PC-9 (cell line): ENCODE data around the gene APCDD1L.

ENCODE experiments used
- EZH2 ChIP-seq: fragments of 200-600 bp; sonication (generic); IDR thresholded peaks from 2 replicates; pipeline ENCODE4 v1.8.0; 2017; ENCODE audit warnings: antibody characterized with exemption, low read depth
- TF ChIP-seq, protein P1 (sequence below): fragments of 200-600 bp; sonication (generic); conservative IDR thresholded peaks from 2 replicates; pipeline ENCODE4 v1.6.1; 2017; ENCODE audit warnings: mixed run types, antibody characterized with exemption, mild to moderate bottlenecking, moderate library complexity

DNA sequence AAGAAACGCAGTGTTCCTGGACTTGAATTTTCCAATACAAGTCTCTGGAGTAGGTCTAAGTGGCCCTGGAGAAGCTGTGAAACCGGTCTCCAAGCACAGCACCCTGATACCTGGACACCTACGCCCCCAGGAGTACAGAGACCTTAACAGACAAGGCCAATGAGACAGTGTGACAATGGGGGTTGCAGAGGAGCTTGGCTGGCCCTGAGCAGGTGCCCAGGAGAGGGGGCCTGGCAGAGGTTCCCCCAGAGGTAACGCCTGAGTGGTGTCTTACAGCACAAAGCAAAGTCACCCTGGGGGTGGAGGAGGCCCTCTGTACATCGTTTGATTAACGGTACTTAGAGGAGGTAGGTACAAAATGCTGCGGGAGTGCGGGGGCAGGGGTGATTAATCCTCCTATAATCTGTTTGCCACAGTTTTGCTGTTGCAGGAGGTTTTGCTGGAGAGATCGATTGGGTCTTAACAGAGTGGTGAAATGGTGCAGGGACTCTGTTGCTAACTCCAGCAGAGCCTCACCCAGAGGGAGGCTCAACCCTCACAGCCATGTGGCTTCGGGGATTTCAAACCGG, 37.3 kb upstream of the APCDD1L start:
- TF ChIP-seq, protein P1, sequence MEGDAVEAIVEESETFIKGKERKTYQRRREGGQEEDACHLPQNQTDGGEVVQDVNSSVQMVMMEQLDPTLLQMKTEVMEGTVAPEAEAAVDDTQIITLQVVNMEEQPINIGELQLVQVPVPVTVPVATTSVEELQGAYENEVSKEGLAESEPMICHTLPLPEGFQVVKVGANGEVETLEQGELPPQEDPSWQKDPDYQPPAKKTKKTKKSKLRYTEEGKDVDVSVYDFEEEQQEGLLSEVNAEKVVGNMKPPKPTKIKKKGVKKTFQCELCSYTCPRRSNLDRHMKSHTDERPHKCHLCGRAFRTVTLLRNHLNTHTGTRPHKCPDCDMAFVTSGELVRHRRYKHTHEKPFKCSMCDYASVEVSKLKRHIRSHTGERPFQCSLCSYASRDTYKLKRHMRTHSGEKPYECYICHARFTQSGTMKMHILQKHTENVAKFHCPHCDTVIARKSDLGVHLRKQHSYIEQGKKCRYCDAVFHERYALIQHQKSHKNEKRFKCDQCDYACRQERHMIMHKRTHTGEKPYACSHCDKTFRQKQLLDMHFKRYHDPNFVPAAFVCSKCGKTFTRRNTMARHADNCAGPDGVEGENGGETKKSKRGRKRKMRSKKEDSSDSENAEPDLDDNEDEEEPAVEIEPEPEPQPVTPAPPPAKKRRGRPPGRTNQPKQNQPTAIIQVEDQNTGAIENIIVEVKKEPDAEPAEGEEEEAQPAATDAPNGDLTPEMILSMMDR = no peak
- no peak for TF ChIP-seq EZH2
